HepG2 (cell line): Measurements from ENCODE around the gene RAD51. TPM values are rescaled to one million over a fixed set of nuclear protein-coding genes. Genes with fewer than 3 reads are reported as not detected.

ENCODE experiments used
- AFF4 ChIP-seq: sonication (generic); formaldehyde crosslinking; IDR thresholded peaks from 2 replicates; pipeline ENCODE4 v1.4.0; 2020; ENCODE audit warnings: missing genetic modification reagents
- ATF5 ChIP-seq: sonication (generic); formaldehyde crosslinking; IDR thresholded peaks from 2 replicates; pipeline ENCODE4 v1.4.0; 2020; ENCODE audit warnings: mild to moderate bottlenecking, low read depth, missing genetic modification reagents
- ATF7-NPFF ChIP-seq: sonication (generic); formaldehyde crosslinking; IDR thresholded peaks from 2 replicates; pipeline ENCODE4 v1.8.1; 2023; ENCODE audit warnings: mild to moderate bottlenecking, low read depth, missing genetic modification reagents, moderate library complexity
- HBP1 ChIP-seq: IDR thresholded peaks from 2 replicates; pipeline ENCODE4 v1.6.1; 2016; ENCODE audit warnings: low read depth, control low read depth
- HMG20A ChIP-seq: IDR thresholded peaks from 2 replicates; pipeline ENCODE4 v1.6.1; 2016; ENCODE audit warnings: borderline replicate concordance
- KAT2B ChIP-seq: fragments of 150-350 bp; IDR thresholded peaks from 2 replicates; pipeline ENCODE4 v1.6.1; 2014; ENCODE audit warnings: low read depth, low read length, borderline replicate concordance
- NFKBIZ ChIP-seq: IDR thresholded peaks from 2 replicates; pipeline ENCODE4 v1.6.1; 2018; ENCODE audit warnings: missing genetic modification reagents, missing compliant biosample characterization
- NR0B2 ChIP-seq: sonication (generic); formaldehyde crosslinking; IDR thresholded peaks from 2 replicates; pipeline ENCODE4 v1.4.0; 2020; ENCODE audit warnings: mild to moderate bottlenecking, missing genetic modification reagents
- STAT6 ChIP-seq: sonication (generic); formaldehyde crosslinking; IDR thresholded peaks from 2 replicates; pipeline ENCODE4 v1.4.0; 2020; ENCODE audit warnings: missing genetic modification reagents, mild to moderate bottlenecking, borderline replicate concordance
- TCF7L2 ChIP-seq: IDR thresholded peaks from 2 replicates; pipeline ENCODE4 v1.6.1; 2011; ENCODE audit warnings: mild to moderate bottlenecking, low read depth, low read length, moderate library complexity
- ZBED4 ChIP-seq: sonication (generic); formaldehyde crosslinking; IDR thresholded peaks from 2 replicates; pipeline ENCODE4 v1.4.0; 2020; ENCODE audit warnings: missing genetic modification reagents, borderline replicate concordance
- ZNF34 ChIP-seq: sonication (generic); formaldehyde crosslinking; IDR thresholded peaks from 2 replicates; pipeline ENCODE4 v1.4.0; 2020; ENCODE audit warnings: mild to moderate bottlenecking, missing genetic modification reagents, borderline replicate concordance
- ZNF546 ChIP-seq: sonication (generic); formaldehyde crosslinking; conservative IDR thresholded peaks from 2 replicates; pipeline ENCODE4 v1.8.1; 2023; ENCODE audit warnings: mild to moderate bottlenecking, missing genetic modification reagents
- polyA plus RNA-seq, 8 experiments: library from polyadenylated mRNA; depleted of rRNA in 3 of 8; stranded (reverse) in 7 of 8; unstranded in 1 of 8; fragments of >200 nt; fragmentation: Illumina TruSeq in 4 of 8; extraction: Trizol in 4 of 8; gene quantifications; 2 replicates each; pipeline versions ENCODE4 v1.2.1 to v1.2.3, GENCODE V29; 2011 to 2016; ENCODE audit warnings: low read depth in 4 of 8, missing spikeins in 1 of 8, mixed read lengths in 1 of 8; ENCODE audit not compliant: insufficient read depth in 1 of 8
- total RNA-seq, 5 experiments: library from RNA; depleted of rRNA; stranded (reverse); fragments of >200 nt; fragmentation: Illumina TruSeq; extraction: Trizol; gene quantifications; 2 replicates each; pipeline ENCODE4 v1.2.3, GENCODE V29; 2016; ENCODE audit warnings: low read depth in 1 of 5

Gene RAD51
- total and polyA plus RNA-seq, 2 of the 13 experiments (the other 11 are each of a cell fraction or from before 2014, with no cell fraction given) = 8.5 to 12.8 TPM

GRCh38 chr15:40763801-40764628, 69.0 kb downstream of the RAD51 start, which contains the start of gene GCHFR (continued):
- TF ChIP-seq AFF4 (CRISPR knock-in tag) (peak; percentile 52; the same call in 1 of the 2 replicates), HBP1 (CRISPR knock-in tag) (no peak), ZNF34 (CRISPR knock-in tag) (no peak), HMG20A (no peak), ATF5 (no peak), NFKBIZ (CRISPR knock-in tag) (no peak), KAT2B (no peak), ZBED4 (CRISPR knock-in tag) (peak; percentile 65; the same call in 1 of the 2 replicates), ZNF546 (peak; percentile 84), STAT6 (CRISPR knock-in tag) (no peak; the same call in 1 of the 2 replicates), NR0B2 (CRISPR knock-in tag) (peak; percentile 71), ATF7-NPFF (CRISPR knock-in tag) (peak; percentile 90; the same call in 1 of the 2 replicates), TCF7L2 (no peak)
